SW 1271 (cell line): ENCODE data around the gene ANAPC5.

Experiments
- DNase-seq, 2 experiments: peaks; one replicate each; lab custom pipeline; 2025; lab: John Stamatoyannopoulos, UW

Gene ANAPC5

GRCh38 chr12:121366063-121366459, 13.8 kb upstream of the ANAPC5 start:
- no peak for DNase-seq

- no peak for DNase-seq
These were observed 13.3 kb upstream of the ANAPC5 start for GRCh38 chr12:121365416-121366062.

GRCh38 chr12:121364683-121365121, 12.5 kb upstream of the ANAPC5 start:
- DNase-seq: no peak

DNA sequence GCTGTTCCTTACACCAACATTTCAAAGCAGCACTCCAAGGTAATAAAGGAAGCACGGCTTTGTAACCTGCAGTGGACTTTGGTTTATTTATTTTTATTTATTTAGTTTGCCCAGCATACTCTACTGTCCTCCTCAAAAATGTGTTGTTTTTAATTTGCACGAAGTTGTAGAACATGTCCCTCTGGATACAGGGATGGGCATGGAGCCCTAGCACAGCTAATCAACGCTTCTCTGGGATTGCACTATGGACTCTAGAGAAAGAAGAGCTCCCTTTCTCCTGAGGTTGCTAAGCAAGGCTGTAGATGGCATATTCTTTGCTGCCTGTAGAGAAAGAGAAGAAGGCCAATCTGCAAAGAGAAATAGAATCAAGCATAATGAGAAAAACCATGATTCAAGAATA, 5.9 kb upstream of the ANAPC5 start:
- DNase-seq: no peak

DNA sequence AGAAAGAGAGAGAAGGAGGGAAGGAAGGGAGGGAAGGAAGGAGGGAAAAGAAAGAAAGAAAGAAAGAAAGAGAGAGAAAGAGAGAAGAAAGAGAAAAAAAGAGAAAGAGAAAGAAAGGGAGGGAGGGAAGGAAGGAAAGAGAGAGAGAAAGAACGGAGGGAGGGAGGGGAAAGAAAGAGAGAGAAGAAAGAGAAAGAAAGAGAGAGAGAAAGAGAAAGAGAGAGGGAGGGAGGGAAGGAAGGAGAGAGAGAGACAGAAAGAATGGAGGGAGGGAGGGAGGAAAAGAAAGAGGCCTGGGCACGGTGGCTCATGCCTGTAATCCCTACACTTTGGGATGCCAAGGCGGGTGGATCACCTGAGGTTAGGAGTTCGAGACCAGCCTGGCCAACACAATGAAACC, 5.1 kb upstream of the ANAPC5 start:
- no peak for DNase-seq

GRCh38 chr12:121356657-121357056, 4.4 kb upstream of the ANAPC5 start:
- DNase-seq: no peak

DNA sequence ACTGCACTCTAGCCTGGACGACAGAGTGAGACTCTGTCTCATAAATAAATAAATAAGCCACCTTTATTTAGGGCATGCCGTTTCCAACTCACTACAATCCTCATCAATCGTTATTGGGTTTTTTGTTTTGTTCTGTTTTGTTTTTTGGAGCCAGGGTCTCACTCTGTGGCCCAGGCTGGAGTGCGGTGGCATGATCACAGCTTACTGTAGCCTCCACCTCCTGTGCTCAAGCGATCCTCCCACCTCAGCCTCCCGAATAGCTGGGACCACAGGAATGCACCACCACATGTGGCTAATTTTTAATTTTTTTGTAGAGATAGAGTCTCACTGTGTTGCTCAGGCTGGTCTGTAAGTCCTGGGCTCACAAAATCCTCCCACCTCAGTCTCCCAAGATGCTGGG, 3.6 kb upstream of the ANAPC5 start:
- no peak for DNase-seq

GRCh38 chr12:121352682-121353018, 439 bp upstream of the ANAPC5 start:
- DNase-seq: no peak

DNA sequence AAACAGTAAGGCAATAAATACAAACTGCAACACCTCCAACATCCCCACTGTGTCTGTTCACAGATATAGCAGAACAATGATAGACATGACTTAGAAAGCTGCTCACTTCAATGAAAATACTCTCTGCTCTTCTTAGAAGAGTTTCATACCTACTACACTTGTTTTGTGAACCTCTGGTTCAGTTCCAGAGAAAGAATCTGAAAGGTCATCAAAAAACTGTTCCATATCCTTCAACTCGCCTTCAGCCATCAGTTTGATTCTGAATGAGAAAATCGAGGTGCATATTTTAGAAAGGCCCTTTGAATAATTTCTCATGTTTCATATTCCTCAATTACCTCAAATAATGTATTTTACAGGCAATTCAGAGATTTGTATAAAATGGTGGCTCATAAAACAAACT, 5.5 kb downstream of the ANAPC5 start:
- no peak for DNase-seq

DNA sequence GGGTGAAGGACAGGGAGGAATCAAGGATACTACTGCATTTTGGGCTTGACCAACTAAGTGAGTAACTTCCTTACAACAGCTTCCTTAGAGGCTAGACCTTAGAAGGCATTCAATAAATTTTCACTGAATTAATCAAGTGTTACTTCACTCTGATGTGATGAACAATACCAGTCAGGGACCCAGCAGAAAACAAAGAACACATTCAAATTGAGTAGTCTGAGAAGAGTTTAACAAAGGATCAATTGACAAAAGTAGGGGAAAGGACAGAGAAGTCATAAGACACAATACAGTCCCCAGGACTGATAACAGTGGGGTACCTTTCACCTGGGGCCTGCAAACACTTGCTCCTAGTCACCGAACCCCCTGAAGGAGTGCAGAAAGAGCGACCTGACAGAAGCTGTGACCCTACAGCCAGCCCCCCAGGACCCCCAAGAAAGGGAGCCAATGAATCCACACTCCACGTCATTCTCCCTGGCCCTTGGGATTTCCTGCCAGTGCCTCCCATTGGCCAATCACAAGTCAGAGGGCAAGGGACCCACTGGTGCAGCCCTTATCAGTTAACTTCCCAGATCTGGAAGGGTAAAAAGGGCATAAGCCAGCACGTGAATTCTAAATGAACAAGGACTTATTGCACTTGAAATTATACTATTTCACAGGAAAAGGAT, 6.9 kb downstream of the ANAPC5 start:
- DNase-seq: no peak

DNA sequence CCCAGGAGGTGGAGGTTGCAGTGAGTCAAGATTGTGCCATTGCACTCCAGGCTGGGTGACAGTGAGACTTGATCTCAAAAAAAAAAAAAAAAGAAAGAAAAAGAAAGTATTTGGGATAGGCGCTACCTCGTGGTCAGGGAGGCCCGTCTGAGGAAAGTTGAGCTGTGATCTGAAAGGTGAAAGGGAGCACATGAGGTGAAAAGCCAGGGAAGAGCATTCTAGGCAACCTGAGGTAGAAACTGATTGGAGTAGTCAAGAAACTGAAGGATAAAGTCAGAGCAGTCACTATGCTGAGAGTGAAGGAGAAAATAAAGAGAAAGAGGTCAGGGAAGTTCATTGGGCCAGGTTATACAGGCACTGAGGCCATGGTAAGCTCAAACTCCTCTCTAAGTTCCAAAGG, 7.7 kb downstream of the ANAPC5 start:
- DNase-seq: no peak

- no peak for DNase-seq
These were observed 14.8 kb downstream of the ANAPC5 start for GRCh38 chr12:121337416-121337815.

DNA sequence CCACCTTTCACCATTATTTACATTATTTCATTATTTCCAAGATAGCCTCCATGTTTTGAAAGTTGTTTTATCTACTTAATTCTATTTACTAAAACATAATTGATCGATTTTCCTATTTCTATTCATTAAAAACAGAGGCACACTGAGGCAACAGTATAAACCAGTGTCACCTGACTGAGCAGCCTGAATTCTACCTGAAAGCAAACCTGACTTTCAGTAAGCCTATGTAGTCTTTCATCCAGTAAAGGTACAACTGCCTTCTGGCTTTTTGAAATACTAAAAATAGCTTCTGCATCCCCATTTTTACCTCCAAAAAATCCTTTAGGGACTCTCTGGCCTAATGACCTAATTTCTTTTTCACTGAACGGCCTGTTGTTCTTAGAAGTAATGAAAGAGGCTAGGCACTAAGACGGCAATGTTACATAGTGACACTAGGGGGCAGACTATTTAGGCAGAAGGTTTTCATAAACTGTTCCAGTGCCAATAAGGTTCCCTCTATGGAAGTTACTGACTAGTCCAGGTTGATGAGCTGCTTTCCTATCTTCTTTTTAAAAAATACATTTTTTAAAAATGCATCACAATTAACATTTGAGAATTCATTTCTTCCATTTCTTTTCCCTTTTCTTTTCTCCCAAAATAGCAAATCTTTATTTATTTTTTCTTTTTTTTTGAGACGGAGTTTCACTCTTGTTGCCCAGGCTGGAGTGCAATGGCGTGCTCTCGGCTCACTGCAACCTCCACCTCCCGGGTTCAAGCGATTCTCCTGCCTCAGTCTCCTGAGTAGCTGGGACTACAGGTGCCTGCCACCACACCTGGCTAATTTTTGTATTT, 17.5 kb downstream of the ANAPC5 start:
- peak; percentile 25 to 90 for DNase-seq

DNA sequence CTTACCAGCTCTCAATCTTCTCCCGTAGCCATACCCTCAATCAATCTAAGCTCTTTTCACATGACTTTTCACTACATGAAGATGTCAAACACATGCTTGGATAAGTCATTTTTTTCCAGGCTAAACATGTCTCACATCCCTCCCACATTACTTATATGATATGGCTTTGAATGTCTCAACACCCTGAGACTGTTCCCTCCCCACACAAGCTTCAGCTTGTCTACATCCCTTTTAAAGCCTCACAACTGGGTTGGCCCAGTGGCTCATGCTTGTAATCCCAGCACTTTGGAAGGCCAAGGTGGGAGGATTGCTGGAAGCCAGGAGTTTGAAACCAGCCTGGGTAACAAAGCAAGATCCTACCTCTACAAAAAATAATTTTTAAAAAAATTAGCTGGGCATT, 18.5 kb downstream of the ANAPC5 start:
- DNase-seq: no peak

- DNase-seq: no peak
These were observed 21.0 kb downstream of the ANAPC5 start for GRCh38 chr12:121331248-121331647.

DNA sequence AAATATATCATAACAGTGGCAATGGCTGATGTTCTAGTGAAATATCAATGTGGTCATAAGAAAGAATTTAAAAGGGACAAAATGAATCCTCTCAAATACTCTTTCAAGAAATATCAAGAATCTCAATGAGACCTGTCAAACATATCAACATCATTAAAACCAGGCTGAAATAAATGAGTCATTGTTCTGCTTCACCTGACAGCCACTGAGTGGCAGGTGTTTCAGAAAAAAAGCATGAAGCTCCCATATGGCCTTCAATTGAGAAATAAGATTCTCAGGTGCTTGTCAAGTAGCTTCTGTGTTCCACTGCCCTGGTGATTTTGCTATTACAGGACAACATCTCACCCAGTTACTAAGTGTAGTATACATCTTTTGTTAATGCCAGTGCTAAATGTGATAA, 21.5 kb downstream of the ANAPC5 start:
- no peak for DNase-seq

GRCh38 chr12:121330195-121330594, 22.0 kb downstream of the ANAPC5 start:
- DNase-seq: no peak

GRCh38 chr12:121328620-121329019, 23.6 kb downstream of the ANAPC5 start:
- DNase-seq: no peak

- no peak for DNase-seq
These were observed 25.1 kb downstream of the ANAPC5 start for GRCh38 chr12:121326996-121327674.

DNA sequence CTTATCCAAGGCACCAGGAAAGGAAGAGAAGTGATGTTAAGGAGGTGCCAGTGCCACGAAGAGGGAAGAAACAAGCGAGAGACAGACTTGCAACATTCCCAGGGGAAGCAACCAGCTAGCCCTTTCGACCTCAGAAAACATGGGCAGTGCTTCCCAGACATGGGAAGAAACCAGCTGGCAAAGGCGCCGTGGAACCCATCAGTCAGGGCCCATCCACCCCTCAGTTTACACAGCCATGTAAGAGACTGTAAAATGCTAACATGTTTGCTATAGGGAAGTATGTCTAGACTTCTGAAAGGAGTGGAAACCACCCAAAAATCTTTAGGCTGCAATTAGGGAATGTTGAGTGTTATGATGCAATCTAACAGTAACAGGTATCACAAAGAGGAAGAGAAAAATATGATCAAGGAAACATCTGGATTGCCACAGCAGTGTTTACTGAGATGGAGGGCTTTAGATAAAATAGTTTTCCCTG, 26.3 kb downstream of the ANAPC5 start:
- no peak for DNase-seq

GRCh38 chr12:121323908-121324307, 28.3 kb downstream of the ANAPC5 start:
- no peak for DNase-seq

- DNase-seq: no peak
These were observed 34.1 kb downstream of the ANAPC5 start for GRCh38 chr12:121318121-121318520.
